Erythroblast (primary cell): ENCODE results near the gene RAB3IP.
"Not testable (repeated sequence)": the region's sequence is repeated elsewhere in the genome, so short reads cannot be mapped to it uniquely, and the experiment has no call there.

Source experiments
- GATA1 ChIP-seq: IDR thresholded peaks from 2 replicates; pipeline ENCODE4 v1.6.1; 2011; ENCODE audit warnings: low read depth, mild to moderate bottlenecking, control low read depth, low read length, moderate library complexity
- POLR2A ChIP-seq: IDR thresholded peaks from 2 replicates; pipeline ENCODE4 v1.6.1; 2011; ENCODE audit warnings: mild to moderate bottlenecking, low read length

DNA sequence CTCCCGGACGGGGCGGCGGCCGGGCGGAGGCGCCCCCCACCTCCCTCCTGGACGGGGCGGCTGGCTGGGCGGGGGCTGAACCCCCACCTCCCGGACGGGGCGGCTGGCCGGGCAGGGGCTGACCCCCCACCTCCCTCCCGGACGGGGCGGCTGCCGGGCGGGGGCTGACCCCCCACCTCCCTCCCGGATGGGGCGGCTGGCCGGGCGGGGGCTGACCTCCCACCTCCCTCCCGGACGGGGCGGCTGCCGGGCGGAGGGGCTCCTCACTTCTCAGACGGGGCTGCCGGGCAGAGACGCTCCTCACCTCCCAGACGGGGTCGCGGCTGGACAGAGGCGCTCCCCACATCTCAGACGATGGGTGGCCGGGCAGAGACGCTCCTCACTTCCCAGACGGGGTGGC is 20.9 kb downstream of the RAB3IP start:
- TF ChIP-seq POLR2A, GATA1: not testable (repeated sequence)
